Measurements from ENCODE around the gene C20orf144.

DNA sequence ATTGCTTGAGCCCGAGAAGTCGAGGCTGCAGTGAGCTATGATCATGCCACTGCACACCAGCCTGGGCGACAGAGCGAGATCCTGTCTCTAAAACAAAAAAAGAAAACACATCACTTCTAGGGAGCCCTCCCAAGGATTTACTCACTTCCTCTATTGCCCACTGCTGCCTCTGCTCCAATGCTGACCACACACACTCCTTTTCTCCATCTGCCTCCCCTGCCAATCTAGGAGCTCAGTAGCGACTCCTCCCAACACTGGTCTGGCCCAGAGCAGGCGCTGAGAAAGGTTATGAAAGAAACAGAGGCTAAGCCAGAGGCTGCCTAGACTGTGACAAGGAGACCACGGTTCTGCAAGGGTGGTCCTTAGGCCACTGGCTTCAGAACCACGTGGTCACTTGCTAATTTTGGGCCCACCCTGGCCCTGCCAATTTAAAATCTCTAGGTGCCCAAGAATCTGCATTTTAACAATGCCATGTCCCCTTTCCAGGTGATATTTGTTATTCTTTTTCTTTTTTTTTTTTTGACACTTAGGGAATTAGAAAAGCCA lies 25.3 kb downstream of the C20orf144 start:
- TF ChIP-seq, protein P1, sequence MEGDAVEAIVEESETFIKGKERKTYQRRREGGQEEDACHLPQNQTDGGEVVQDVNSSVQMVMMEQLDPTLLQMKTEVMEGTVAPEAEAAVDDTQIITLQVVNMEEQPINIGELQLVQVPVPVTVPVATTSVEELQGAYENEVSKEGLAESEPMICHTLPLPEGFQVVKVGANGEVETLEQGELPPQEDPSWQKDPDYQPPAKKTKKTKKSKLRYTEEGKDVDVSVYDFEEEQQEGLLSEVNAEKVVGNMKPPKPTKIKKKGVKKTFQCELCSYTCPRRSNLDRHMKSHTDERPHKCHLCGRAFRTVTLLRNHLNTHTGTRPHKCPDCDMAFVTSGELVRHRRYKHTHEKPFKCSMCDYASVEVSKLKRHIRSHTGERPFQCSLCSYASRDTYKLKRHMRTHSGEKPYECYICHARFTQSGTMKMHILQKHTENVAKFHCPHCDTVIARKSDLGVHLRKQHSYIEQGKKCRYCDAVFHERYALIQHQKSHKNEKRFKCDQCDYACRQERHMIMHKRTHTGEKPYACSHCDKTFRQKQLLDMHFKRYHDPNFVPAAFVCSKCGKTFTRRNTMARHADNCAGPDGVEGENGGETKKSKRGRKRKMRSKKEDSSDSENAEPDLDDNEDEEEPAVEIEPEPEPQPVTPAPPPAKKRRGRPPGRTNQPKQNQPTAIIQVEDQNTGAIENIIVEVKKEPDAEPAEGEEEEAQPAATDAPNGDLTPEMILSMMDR (IDR thresholded peaks at IDR 0.05; ENCODE audit: low read length), result no peak
- TF ChIP-seq EZH2 (optimal IDR thresholded peaks at IDR 0.05; ENCODE audit: low read depth, low read length), result no peak
